SHP77 treated with DMSO at 0.1 percent for 48 hours (cell line): ENCODE measurements around the gene STX10.

ENCODE experiments used
- DNase-seq: peaks from one replicate; lab custom pipeline; 2025; lab: John Stamatoyannopoulos, UW

Gene STX10

GRCh38 chr19:13139633-13140311 is 10.4 kb downstream of the STX10 start:
- DNase-seq: no peak

GRCh38 chr19:13138916-13139198 is 11.3 kb downstream of the STX10 start:
- no peak for DNase-seq

DNA sequence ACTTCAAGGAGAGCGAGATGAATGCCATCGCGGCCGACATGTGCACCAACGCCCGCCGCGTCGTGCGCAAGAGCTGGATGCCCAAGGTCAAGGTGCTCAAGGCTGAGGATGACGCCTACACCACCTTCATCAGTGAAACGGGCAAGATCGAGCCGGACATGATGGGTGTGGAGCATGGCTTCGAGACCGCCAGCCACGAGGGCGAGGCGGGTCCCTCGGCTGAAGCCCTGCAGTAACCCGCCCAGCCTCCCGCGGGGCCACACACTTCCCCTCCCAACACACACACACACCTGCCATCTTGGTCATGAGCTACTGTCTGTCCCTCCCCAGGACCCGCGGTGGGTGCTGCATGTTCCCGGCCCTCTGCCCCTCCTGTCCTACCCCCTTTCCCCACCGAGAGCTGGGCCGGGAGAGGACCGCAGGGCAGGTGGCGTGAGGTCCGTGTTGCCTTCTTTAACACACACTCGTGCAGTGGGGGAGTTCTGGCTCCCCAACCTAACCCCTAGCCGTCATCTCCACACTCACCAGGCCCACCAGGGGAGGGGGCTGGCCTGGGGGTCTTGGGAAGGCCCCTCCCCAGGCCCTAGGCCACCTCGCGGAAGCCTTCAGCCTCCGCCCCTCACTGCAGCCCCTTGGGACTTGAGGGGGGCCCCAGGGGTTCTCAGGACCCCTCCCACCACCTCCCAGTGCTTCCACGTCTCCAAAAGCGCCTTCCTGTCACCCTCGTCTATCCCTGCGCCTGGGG is 11.8 kb downstream of the STX10 start:
- DNase-seq: no peak

- no peak for DNase-seq
Observed at GRCh38 chr19:13137290-13137794, 12.8 kb downstream of the STX10 start.

GRCh38 chr19:13135068-13136062 is 14.8 kb downstream of the STX10 start:
- no peak for DNase-seq

DNA sequence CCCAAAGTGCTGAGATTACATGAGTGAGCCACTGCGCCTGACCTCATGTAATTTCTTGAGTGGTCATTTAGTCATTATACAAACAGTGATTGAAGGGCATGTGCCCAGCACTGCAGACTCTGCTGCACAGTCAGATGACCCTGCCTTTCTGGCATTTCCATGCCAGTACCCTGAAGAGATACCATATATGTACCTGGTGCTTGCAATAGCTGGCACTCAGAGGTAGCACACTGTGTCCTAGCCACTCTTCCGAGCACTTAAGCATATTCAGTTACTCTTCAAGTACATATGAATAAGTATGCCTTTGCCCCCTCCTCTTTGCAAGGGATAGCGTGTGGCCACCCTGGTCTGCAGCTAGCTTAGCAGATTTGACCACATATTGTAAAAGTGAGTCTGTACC is 15.5 kb downstream of the STX10 start:
- DNase-seq: no peak

DNA sequence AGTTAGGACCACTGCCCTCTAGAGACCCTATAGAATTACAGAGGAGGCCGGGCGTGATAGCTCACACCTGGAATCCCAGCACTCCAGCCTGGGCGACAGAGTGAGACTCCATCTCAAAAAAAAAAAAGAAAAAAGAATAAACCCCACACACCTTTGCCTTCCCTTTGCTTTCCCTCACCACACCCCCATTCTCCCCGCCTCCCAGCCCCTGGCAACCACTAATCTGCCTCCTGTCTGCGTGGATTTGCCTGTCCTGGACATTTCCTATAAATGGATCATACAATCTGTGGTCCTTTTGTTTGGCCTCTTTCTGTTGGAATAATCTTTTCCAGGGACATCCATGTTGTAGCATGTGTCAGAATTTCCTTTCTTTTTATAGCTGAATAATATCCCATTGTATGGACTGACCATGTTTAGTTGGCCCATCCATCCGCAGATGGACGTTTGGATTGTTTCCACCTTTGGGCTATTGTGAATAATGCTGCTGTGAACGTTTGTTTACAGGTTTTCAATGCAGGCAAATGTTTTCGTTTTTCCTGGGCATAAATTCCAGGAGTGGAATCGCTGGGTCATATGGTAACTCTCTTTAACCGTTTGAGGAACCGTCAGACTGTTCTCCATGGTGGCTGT is 16.8 kb downstream of the STX10 start:
- DNase-seq: no peak

DNA sequence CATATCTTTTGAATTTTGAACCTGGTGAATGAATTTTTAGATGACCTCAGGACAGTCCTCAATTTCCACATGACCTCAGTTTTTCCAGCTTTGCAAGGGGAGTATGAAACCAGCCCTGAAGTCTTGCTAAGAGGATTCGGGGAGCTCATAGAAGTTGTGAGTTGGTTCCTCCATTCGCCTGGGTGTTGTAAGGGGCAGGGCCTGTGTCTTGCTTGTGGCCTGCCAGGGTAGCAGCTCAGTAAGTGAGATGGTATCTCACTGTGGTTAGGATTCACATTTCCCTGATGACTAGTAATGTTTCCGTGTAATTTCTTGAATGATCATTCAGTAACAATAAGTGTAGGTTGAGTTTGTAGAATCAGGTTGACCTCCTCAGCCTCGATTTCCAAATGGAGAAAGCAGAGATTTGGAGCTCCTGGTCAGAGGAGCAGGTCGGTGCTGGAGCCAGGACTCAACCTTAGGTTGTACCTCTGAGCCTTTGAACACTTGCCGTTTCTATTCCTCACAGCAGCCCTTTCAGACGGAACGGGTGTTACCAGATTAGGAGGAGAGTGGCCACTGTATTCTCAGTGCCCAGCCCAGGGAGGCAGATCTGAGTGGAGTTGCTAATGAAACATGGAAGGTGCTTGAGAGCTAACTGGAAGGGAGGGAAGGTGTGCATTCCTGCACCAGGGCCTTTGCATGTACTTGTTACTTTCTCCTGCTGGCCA is 17.5 kb downstream of the STX10 start:
- DNase-seq: no peak

- no peak for DNase-seq
Observed at GRCh38 chr19:13130886-13131490, 19.2 kb downstream of the STX10 start.

- no peak for DNase-seq
Observed at GRCh38 chr19:13129384-13129783, 20.8 kb downstream of the STX10 start.

DNA sequence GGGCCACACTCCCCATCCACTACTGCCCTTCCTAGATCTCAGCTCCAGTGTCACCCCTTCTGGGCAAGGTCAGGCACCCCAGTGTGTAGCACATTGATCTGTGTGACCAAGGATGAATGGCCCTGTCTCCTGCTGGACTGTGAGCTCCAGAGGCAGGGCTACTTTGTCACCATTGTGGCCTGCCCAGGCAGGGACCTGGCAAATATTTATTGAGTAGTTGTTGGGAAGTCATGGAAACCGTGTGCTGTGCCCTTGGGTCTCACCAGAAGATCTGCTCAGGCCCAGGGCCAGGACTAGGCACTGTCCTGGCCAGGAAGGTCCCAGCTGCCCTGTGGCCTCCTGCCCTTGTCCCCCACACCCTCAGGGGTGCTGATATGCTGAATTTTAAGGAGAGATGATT is 21.6 kb downstream of the STX10 start:
- no peak for DNase-seq

DNA sequence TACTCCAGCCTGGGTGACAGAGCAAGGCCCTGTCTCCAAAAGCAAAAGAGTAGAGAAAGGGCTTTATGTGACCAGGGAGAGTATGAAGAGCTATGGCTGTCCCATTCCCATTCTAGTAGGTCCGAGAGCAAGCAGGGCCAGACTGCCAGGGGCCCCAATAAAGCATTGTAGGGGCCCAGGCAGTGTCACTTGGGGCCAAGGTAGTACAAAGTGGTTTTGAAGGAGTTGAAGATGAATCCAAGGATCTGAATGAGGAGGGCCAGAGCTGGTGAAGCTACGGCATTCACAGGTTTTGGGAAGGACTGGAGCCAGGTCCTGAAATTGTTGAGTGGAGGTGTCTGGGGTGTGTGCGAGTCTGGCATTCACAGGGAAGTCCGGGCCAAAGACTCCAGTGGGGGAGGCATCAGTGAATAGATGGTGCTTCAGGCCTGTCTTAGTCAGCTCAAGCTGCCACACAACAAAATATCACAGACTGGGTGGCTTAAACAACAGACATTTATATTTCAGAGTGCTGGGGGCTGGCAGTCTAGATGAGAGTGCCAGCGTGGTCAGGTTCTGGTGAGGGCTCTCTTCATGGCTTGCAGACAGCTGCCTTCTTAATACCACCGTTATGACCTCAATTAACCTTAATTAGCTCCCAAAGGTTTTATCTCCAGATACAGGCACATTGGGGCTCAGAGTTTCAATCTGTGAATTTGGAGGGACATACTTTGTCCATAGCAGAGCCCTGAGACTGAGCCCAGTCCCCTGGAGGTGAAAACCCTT is 22.2 kb downstream of the STX10 start:
- no peak for DNase-seq

DNA sequence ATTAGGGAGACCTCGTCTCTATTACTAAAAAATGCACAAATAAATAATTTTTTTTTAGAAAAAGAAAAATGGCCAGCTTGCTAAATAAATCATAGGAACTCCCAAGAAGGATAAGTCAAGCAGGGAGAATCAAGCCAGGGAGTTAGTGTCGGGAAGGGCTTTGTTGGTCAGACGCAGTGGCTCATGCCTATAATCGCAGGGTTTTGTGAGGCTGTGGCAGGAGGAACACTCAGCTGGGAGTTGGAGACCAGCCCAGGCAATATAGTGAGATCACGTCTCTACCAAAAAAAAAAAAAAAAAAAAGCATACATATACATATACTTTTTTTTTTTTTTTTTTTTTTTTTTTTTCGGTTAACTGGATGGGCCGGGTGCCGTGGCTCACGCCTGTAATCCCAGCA is 23.1 kb downstream of the STX10 start:
- no peak for DNase-seq

GRCh38 chr19:13122980-13123957 is 26.9 kb downstream of the STX10 start:
- no peak for DNase-seq

- no peak for DNase-seq
Observed at GRCh38 chr19:13122275-13122878, 27.8 kb downstream of the STX10 start.

GRCh38 chr19:13121551-13122274 is 28.5 kb downstream of the STX10 start:
- no peak for DNase-seq

DNA sequence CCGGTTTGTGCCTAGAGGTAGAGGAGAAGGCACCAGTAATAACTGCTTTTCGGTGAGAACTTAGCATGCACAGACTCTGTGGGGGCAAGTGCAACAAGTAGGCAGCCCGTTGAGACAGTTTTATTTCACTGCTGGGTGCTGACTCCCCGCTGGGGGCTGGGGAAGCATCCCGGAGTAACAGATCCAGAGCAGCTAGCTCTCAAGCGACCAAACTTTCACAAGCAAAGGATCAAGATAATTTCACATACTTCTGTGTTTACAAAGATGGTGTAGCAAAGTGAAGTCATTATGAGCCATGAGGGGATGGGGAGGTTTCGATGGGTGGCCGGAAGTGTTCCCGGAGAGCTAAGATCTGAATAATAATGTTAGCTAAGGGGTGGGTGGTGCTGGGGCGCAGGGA is 29.4 kb downstream of the STX10 start:
- DNase-seq: no peak

DNA sequence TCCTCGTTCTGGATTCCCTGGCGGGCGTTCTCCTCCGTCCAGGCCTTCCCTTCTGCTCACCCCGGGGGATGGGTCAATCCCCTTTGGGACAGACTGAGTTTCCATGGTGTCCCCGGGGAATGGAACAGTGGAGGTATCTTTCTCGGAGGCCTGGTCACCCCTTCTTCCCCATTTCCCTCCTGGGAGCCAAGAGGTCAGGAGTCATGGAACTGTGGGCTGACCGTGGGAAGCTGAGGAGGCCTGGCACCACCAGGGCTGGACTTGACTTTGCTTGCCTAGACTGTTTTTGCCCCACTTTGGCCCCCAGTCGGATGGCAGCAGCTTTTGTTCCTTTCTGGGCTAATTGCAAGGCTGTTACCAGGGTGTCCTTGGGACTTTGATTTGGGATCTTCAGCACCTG is 30.1 kb downstream of the STX10 start:
- no peak for DNase-seq
